ENCODE data around the gene AXIN1. TPM values are rescaled to one million over a fixed set of nuclear protein-coding genes. Genes with fewer than 3 reads are reported as not detected.
A peak's percentile ranks its signal among the peaks of the same experiment; 100 is the strongest.
"Not testable (repeated sequence)": the region's sequence is repeated elsewhere in the genome, so short reads cannot be mapped to it uniquely, and the experiment has no call there.

Gene AXIN1
- total RNA-seq, 1 donor: 35.8 TPM

GRCh38 chr16:387761-388666 is 35.5 kb upstream of the AXIN1 start:
- H3K4me3 ChIP-seq (ENCODE audit: low read length); H3K27me3 ChIP-seq (ENCODE audit: insufficient read depth, low read length); H3K9me3 ChIP-seq (ENCODE audit: low read depth, low read length): not testable (repeated sequence)
- H3K4me1 ChIP-seq (ENCODE audit: insufficient read depth, low read length): peaks cover 26% of the 10 kb centered on the region

DNA sequence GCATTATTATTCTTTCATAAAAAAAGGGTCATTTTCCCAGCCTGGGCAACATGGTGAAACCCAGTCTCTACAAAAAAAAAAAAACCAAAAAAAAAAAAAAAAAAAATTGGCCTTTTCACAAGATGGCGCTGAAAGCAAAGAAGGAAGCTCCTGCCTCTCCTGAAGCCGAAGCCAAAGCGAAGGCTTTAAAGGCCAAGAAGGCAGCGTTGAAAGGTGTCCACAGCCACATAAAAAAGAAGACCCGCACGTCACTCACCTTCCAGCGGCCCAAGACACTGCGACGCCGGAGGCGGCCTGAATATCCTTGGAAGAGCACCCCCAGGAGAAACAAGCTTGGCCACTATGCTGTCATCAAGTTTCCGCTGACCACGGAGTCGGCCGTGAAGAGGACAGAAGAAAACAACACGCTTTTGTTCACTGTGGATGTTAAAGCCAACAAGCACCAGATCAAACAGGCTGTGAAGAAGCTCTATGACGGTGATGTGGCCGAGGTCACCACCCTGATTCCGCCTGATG is 34.2 kb upstream of the AXIN1 start:
- Histone ChIP-seq H3K4me3 (ENCODE audit: low read length) (no peak overlapping the region), H3K27me3 (ENCODE audit: insufficient read depth, low read length) (no peaks in the 10 kb centered on the region), H3K4me1 (ENCODE audit: insufficient read depth, low read length) (peaks cover 24% of the 10 kb centered on the region), H3K9me3 (ENCODE audit: low read depth, low read length) (no peaks in the 10 kb centered on the region)

- Histone ChIP-seq H3K27me3 (ENCODE audit: insufficient read depth, low read length) (no peaks in the 10 kb centered on the region), H3K4me1 (ENCODE audit: insufficient read depth, low read length) (peaks cover 41% of the 10 kb centered on the region), H3K9me3 (ENCODE audit: low read depth, low read length) (no peaks in the 10 kb centered on the region), H3K4me3 (ENCODE audit: low read length) (peak overlapping the region; percentile 71)
Measured at GRCh38 chr16:383326-384051, 31.0 kb upstream of the AXIN1 start.

DNA sequence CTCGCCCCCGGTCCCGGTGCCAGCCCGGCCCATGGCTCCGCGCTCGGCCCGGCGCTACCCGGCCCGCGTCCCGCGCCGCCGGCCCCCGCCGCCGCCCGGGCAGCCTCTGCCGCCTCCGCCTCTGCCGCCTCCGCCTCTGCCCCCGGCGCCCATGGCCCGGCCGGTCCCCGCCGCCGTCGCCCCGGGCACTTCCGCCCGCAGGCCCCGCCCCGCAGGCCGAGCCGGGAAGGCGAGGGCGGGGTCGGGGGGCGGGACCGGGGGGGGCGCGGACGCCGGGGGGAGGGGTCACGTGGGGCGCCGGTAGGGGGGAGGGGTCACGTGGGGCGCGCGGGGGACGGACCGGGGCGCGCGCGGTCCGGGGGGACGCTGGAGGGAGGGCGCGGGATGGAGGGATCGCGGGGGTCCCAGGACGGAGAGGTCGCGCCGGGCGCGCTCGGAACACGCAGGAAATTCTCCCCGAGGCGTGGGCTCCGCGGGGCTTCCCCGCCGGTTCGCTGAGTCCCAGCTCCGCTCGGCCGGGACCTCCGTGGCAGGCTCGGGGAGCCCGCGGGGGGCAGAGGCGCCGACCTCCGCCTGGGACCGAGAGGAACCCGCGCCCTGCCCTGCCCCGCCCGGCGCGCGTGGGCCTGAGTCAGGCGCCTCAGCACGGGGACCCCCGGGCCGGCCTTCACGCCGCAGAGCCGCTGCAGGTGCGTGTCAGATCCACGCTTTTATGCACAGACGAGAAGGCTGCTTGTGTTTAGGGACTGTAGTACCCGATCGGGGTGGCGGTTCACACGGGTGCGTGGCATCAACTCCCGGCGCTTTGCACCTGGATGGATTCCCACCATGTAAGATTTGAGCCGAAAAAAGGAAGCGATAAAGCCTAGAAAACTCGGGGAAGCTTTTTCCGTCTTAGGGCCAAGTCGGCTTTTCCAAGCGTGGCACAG is 29.5 kb upstream of the AXIN1 start, which contains the start of gene PGAP6:
Gene PGAP6, minus strand, starts transcription at position 190 of the 929 bp plus-strand sequence. Its CDS starts 157 bp downstream, at position 33.
- H3K27me3 ChIP-seq (ENCODE audit: insufficient read depth, low read length): no peaks in the 10 kb centered on the region
- no peaks in the 10 kb centered on the region for H3K9me3 ChIP-seq (ENCODE audit: low read depth, low read length)
- peak within 1 kb of the TSS; percentile 71 for H3K4me3 ChIP-seq (ENCODE audit: low read length)
- peaks cover 41% of the 10 kb centered on the region for H3K4me1 ChIP-seq (ENCODE audit: insufficient read depth, low read length)

- H3K9me3 ChIP-seq (ENCODE audit: low read depth, low read length): no peaks in the 10 kb centered on the region
- peak overlapping the region; percentile 55 for H3K4me3 ChIP-seq (ENCODE audit: low read length)
- H3K4me1 ChIP-seq (ENCODE audit: insufficient read depth, low read length): peaks cover 41% of the 10 kb centered on the region
- no peaks in the 10 kb centered on the region for H3K27me3 ChIP-seq (ENCODE audit: insufficient read depth, low read length)
Measured at GRCh38 chr16:381012-381788, 28.7 kb upstream of the AXIN1 start.

GRCh38 chr16:380762-381011 is 28.2 kb upstream of the AXIN1 start:
- Histone ChIP-seq H3K4me1 (ENCODE audit: insufficient read depth, low read length) (peaks cover 41% of the 10 kb centered on the region), H3K27me3 (ENCODE audit: insufficient read depth, low read length) (no peaks in the 10 kb centered on the region), H3K9me3 (ENCODE audit: low read depth, low read length) (no peaks in the 10 kb centered on the region), H3K4me3 (ENCODE audit: low read length) (peak overlapping the region; percentile 55)

DNA sequence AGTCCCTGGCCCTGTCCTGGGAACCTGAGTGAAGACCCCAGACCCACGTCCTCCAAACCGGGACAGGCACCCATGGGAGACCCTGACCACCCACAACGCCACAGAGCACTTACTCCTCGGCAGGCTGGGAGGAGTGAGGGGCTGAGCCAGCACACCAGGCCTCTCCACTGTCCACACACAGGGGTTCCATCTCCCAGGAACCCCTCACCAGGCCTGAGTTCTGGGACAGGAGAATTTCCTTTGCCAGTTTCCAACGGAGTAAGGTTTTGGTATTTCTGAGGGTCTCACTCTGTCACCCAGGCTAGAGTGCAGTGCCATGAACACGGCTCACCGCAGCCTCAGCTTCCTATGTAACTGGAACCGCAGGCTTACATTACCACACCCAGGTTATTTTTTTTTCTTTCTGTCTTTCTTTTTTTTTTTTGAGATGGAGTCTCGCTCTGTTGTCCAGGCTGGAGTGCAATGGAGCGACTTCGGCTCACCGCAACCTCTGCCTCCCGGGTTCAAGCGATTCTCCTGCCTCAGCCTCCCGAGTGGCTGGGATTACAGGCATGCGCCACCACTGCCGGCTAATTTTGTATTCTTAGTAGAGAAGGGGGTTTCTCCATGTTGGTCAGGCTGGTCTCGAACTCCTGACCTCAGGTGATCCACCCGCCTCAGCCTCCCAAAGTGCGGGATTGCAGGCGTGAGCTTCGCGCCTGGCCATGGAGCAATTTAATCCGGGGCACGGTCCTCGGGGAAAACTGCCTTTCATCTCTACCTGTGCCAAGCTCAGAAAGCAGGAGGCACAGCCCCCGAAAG is 27.6 kb upstream of the AXIN1 start:
- Histone ChIP-seq H3K4me1 (ENCODE audit: insufficient read depth, low read length) (peaks cover 41% of the 10 kb centered on the region), H3K9me3 (ENCODE audit: low read depth, low read length) (no peaks in the 10 kb centered on the region), H3K27me3 (ENCODE audit: insufficient read depth, low read length) (no peaks in the 10 kb centered on the region), H3K4me3 (ENCODE audit: low read length) (no peak overlapping the region)

DNA sequence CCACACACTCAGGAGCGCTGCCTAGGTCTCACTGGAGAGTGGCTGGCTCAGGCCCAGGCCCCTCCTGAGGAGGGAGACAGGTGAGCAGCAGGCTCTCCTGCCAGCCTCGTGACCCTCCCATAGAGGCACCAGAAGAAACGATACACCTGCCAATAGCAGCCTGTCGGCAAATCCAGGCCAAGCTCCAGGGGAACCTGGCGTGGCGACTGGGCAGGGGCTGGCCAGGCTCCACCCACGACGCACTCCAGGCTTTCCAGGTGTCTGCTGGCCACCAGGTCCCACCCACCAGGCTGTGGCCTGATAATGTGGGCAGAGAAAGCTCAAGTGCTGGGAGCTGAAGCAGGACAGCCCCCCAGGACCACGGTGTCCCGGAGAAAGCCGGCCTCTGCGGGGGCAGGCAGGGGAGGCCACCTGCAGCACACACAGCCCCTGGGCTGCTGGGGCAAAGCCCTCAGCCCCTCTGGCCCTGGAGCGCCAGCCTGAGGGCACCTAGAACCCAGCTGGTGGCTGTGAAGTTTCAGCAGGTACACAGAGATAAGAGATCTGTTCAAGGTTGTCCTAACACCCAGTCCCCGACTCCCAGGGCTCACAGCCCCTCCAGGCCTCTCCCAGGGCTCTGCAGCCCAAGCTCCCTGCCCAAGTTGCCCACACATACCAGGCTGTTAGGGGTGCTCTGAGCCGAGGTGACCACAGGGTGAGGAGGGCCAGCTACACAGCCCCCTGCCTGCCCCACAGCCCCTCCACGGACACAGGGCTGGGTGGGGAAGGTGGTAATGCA is 26.8 kb upstream of the AXIN1 start:
- no peaks in the 10 kb centered on the region for H3K9me3 ChIP-seq (ENCODE audit: low read depth, low read length)
- no peak overlapping the region for H3K4me3 ChIP-seq (ENCODE audit: low read length)
- H3K4me1 ChIP-seq (ENCODE audit: insufficient read depth, low read length): peaks cover 39% of the 10 kb centered on the region

DNA sequence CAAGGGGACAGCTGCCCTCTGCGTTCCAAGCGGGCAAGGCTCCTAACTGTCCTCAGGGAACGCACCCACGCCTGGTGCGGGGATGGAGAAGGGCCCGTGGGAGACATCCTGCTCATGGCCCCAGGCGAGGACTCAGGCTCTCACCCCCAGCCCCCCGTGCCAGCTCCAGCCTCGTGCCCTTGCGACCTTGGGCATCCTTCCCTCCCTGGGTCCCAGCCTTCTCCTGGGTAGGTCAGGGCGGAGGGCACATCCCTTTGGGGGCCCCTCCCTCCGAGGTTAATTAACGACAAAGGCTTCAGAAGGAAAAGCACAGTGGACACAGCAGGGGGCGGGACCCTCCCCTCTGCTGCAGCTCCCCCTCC is 26.3 kb upstream of the AXIN1 start:
- Histone ChIP-seq H3K27me3 (ENCODE audit: insufficient read depth, low read length) (no peaks in the 10 kb centered on the region), H3K4me1 (ENCODE audit: insufficient read depth, low read length) (peaks cover 34% of the 10 kb centered on the region), H3K9me3 (ENCODE audit: low read depth, low read length) (no peaks in the 10 kb centered on the region), H3K4me3 (ENCODE audit: low read length) (no peak overlapping the region)

More for the DNA sequence above, 26.8 kb upstream of the AXIN1 start:
- H3K27me3 ChIP-seq (ENCODE audit: insufficient read depth, low read length): no peaks in the 10 kb centered on the region

GRCh38 chr16:378113-378820 is 25.7 kb upstream of the AXIN1 start:
- H3K9me3 ChIP-seq (ENCODE audit: low read depth, low read length); H3K4me3 ChIP-seq (ENCODE audit: low read length); H3K27me3 ChIP-seq (ENCODE audit: insufficient read depth, low read length): not testable (repeated sequence)
- H3K4me1 ChIP-seq (ENCODE audit: insufficient read depth, low read length): peaks cover 28% of the 10 kb centered on the region

GRCh38 chr16:377419-377951 is 25.0 kb upstream of the AXIN1 start:
- H3K9me3 ChIP-seq (ENCODE audit: low read depth, low read length): no peaks in the 10 kb centered on the region
- H3K4me1 ChIP-seq (ENCODE audit: insufficient read depth, low read length): peaks cover 20% of the 10 kb centered on the region

GRCh38 chr16:376817-377418 is 24.4 kb upstream of the AXIN1 start:
- no peaks in the 10 kb centered on the region for H3K27me3 ChIP-seq (ENCODE audit: insufficient read depth, low read length)
- no peaks in the 10 kb centered on the region for H3K9me3 ChIP-seq (ENCODE audit: low read depth, low read length)
- no peak overlapping the region for H3K4me3 ChIP-seq (ENCODE audit: low read length)
- H3K4me1 ChIP-seq (ENCODE audit: insufficient read depth, low read length): peaks cover 18% of the 10 kb centered on the region

More at GRCh38 chr16:377419-377951, 25.0 kb upstream of the AXIN1 start:
- Histone ChIP-seq H3K4me3 (ENCODE audit: low read length) (no peak overlapping the region), H3K27me3 (ENCODE audit: insufficient read depth, low read length) (no peaks in the 10 kb centered on the region)
